Measurements from ENCODE around the gene LAMP2. TPM values are rescaled to one million over a fixed set of nuclear protein-coding genes. Genes with fewer than 3 reads are reported as not detected.

LAMP2 gene
- total RNA-seq, 1 donor from 2014 or later, result 156 TPM

DNA sequence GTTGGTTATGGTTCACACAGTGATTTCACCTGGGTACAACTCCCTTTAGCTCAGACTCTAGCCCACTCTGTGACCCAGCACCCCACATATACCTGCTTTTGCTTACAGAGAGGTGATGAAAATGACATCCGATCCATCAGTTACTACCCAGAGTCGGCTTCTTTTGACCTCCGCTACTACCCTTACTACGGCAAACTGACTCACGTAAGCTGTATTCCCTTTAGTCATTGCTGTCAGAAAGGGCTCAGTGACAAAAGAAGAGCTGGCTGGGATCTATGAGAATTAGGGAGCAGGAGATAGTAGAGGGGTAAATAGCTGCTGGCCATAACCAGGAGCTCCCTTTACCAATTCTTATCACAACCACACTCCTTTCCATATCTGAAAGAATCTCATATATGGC is 90.5 kb downstream of the LAMP2 start:
- Histone ChIP-seq H3K27me3 (ENCODE audit: low read depth) (no peaks in the 10 kb centered on the region), H3K9me3 (no peaks in the 10 kb centered on the region), H3K27ac (no peak overlapping the region), H3K4me3 (no peak overlapping the region), H3K4me1 (no peaks in the 10 kb centered on the region), H3K36me3 (no peaks in the 10 kb centered on the region)
- DNase-seq (no peak), ATAC-seq (no peak)
- no peak for TF ChIP-seq CTCF (IDR thresholded peaks at IDR 0.05)
- intact Hi-C loops (cut with DNase I), result no loop called here

Other genes with a start within 250 kb of the LAMP2 start
- gene ZBTB33, start 218.5 kb downstream of the LAMP2 start, total RNA-seq, result 21.4 TPM
- 2.7 TPM for gene TMEM255A, start 157.8 kb downstream of the LAMP2 start, total RNA-seq
- not detected for gene ATP1B4, start 107.2 kb downstream of the LAMP2 start, total RNA-seq
- 37.3 TPM for gene CUL4B, start 91.7 kb upstream of the LAMP2 start, total RNA-seq
- gene MCTS1, start 134.8 kb upstream of the LAMP2 start, total RNA-seq, result 30.0 TPM
- gene C1GALT1C1, start 160.8 kb upstream of the LAMP2 start, total RNA-seq, result 21.8 TPM